ENCODE results near the gene NADK.
"Not testable (repeated sequence)": the region's sequence is repeated elsewhere in the genome, so short reads cannot be mapped to it uniquely, and the experiment has no call there.

NADK gene

DNA sequence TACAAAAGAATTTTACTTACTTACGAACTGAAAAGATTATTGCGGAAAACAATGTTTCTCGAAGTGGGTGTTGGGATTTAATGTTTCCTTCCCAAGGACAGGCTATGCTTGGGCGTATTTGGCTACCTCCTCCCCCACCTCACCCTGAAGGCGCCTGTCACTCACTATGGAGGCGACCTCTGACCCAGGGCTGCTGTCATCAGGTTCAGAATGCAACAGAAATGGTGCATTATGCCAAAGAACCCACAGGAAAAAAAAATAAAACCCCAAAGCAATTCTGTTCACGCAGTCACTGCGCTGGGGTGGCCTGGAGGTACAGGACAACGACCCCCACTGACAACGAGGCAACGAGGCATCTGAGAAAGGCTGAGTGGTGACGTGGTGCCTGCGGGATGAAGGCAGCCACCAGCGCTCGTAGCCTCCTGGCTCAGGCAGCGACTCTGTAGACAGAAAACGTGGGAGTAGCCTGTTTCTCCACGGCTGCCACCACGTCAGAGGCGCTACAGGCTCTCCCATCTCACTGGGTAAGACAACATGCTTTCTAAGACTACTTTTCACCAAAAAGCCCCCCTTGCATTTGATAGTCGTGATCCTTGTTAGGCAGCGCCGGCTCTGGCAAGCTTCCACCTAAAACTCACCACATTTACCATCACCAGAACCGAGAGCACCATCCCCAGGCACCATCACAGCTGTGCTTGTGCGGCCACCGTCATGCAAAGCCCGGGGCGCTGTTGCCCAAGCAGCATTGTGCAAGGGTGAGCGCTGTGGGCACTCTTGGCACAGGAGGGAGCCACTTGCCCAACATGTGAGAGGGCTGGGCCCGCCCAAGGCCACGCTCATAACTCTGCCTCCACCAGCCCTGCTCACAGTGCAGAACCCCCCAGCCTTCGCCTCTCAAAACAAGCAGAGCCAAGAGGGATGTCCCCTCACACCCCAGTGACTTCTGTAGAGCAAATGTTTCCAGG is 14.3 kb downstream of the NADK start:
- no peak for DNase-seq (ENCODE audit: low spot score)

DNA sequence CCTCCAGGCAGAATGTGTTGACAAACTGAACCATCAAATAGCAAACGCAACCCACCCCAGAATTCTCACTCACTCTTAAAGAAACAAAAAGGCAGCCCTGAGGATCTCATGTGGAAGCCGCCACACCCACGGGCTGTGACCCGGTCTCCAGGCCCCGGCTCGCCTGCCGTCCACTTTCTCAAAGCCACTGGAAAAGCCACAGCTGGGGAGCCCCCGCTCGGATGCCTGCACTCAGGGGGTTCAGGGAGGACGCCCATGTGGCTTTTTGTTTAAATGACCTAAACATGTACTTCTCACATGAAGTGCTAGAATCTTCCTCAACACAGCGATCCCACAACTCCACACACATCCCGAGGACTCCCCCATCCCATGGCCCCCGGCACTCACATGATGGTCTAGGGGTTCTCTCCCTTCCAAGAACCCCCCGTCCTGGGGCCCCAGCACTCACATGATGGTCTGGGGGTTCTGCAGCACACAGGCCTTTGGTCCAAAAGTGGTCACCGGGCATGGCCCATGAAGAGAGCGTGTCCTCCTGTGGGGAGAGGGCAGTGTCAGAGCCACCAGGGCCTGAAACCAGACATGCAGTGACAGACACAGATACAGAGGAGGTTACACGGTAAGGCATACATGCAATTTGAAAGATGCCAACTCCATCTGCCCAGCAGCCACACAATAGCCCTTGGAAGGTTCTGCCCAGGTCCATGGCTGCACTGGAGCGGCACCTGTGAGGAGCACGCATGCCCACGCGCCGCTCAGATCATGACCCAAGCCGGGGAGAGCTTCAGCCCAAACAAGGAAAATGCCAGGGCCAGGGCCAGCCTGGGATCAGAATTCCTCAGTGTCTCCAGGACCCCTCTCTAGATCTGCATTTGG is 16.5 kb downstream of the NADK start:
- no peak for DNase-seq (ENCODE audit: low spot score)

DNA sequence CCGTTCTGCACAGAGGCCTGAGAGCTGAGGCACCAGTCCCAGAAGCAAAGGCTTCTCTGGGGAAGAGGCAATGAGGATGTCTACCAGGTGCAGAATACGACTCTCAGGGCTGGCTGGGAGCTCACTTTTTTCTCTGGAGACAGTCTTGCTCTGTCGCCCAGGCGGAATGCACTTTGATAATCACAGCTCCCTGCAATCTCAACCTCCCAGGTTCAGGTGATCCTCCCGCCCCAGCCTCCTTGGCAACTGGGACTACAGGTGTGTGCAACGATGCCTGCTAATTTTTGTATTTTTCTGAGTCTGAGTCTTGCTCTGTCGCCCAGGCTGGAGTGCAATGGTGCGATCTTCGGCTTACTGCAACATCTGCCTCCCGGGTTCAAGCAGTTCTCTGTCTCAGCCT is 17.6 kb downstream of the NADK start:
- no peak for DNase-seq (ENCODE audit: low spot score)

DNA sequence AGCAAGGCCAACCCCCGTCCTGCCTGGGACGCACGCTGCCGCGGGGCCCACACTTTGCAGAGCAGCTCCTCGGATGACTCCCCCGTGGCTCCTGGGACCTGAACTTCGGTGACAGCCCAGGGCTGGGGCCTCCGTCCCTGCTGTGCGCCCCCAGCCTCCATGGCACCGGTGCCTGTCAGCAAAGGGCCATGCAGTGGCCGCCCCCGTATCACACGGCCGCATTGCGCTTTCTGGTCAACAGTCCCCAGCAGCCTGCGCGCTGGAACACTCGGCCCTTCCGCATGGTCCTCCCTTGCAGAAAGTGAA is 18.0 kb downstream of the NADK start:
- DNase-seq (ENCODE audit: low spot score), result no peak

GRCh38 chr1:1759456-1760344 is 18.6 kb downstream of the NADK start:
- no peak for DNase-seq (ENCODE audit: low spot score)

DNA sequence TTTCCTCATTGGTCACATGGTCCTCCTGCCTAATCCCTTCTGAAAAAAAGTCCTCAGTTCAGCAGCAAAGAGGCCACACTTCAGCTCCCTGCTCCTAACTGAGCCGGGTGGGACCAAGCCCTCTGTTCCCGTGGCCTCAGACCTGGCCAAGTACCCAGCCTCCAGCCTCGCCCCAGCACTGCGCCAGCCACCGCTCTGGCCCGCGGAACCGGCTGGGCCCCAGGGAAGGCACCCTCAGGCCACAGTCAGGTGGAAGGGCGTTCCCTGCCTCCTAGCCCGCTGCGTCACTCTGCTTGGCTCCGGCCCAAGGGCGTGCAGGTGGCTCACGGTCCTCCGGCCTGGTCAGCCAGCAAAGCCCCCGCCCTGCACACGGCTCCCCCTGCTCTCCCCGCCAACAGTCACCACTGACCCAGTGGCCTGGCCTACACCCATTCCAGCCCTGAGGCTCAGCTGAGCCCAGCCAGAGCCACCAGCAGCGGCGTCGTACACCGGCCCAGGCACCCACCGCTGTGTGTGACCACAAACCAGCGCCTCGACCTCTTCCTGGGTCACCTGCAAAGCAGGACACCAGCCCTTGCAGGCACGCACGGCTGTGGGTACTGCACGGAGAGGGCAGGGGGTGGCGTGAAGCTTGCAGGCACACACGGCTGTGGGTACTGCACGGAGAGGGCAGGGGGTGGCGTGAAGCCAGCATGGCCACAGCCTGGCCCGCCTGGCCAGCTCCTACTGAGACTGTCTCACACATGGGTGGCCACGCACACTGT is 19.4 kb downstream of the NADK start:
- DNase-seq (ENCODE audit: low spot score), result no peak

GRCh38 chr1:1758059-1758621 is 20.1 kb downstream of the NADK start:
- no peak for DNase-seq (ENCODE audit: low spot score)

DNA sequence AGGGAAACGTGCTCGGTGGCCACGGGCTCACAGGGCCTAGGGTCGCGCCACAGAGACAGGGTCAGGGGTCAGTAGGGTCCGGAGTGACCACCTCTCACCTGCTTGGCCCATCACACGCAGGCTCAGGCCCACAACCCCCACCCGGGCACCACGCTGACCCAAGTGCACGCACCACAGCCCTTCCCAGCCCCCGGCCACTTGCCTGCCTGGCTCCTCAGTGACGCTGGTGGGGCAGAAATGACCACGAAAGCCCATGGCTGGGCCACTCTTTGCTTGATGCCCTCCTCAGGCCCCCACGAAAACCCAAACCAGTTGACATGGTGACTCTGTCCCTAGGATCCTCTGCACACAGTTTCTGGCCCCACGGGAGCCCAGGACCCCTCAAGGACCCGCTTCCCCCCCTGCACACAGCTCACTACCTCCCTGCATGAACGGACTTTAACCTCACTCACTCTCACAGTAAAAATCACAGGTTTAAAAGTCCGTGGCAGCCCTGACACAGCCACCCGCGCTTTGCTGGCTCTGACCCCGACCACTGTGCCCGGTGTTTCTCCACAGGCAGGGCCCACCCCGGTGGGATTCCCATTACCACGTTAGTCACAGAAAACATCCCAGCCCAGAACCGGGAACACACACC is 20.7 kb downstream of the NADK start:
- no peak for DNase-seq (ENCODE audit: low spot score)

- no peak for DNase-seq (ENCODE audit: low spot score)
Measured at GRCh38 chr1:1756661-1757421, 21.4 kb downstream of the NADK start.

DNA sequence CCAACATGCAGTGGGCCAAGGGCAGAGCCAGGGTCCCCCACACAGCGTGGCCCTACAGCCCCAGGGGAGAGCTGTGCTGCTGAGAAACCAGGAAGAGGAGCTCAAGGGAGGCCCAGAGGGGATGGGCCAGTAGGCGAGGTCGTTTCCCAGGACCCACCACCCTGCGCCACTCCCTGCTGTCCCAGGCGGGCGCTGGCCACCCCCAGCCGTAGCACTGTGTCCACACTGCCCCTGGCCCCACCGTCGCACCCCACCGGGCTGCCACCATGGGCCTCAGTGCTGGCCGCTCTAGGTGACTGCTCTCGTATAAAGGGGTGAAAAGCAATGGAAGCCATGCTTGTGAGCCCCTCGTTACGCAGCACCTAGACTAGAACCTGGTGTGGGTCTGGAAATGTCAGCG is 22.4 kb downstream of the NADK start:
- DNase-seq (ENCODE audit: low spot score), result no peak

DNA sequence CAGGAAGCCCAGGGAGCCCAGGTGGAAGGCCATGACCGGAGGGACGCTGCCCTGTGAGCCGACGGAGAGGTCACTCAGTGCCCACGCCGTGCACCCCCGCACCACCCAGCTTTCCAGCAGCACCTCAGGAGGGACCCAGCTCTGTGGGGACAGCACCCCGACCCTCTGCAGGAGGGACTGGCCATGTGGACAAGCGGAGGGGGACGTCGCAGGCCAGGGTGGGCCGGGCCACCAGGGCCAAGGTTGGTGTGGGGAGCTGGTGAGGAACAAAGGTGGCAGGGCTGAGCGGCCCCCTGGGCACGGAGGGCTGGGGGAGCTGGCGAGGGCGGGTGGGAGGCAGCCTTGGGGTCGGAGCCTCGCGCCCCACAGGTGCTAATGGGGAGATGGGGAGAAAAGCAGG is 22.8 kb downstream of the NADK start:
- DNase-seq (ENCODE audit: low spot score), result no peak

DNA sequence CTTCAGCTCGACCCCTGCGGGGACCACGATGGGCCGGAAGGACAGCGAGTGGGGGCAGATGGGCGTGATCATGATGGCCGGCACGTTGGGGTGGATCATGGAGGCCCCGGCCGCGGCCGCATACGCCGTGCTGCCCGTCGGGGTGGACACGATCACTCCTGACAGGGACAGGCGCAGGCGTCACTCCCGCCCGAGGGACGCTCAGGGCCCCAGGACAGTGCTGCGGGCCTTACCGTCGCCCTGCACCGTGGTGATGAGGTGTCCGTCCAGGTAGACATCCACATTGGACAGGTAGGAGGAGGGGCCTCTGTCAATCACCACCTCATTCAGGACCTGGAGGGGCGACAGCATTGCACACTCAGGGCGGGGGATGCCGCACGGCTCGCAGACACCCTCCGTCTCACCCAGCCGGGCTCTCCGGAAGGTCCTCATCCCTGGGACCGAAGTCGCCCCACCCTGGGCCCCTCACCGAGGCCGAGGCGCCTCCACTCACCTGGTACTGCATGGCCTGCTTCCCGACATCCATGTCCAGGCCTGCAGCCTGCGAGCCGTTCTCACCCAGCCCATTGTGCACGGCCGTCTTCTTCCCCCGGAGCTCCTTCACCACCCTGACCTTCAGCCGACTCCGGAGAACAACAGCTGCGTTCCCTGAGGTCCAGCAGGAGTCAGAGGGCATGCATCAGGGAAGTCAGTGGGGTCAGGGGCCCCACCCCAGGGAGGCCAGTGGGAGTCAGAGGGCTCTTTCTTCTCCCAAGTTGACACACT is 24.0 kb downstream of the NADK start:
- DNase-seq (ENCODE audit: low spot score), result no peak

- DNase-seq (ENCODE audit: low spot score), result no peak
Measured at GRCh38 chr1:1753607-1754005, 24.7 kb downstream of the NADK start.

- no peak for DNase-seq (ENCODE audit: low spot score)
Measured at GRCh38 chr1:1752636-1753606, 25.3 kb downstream of the NADK start.

DNA sequence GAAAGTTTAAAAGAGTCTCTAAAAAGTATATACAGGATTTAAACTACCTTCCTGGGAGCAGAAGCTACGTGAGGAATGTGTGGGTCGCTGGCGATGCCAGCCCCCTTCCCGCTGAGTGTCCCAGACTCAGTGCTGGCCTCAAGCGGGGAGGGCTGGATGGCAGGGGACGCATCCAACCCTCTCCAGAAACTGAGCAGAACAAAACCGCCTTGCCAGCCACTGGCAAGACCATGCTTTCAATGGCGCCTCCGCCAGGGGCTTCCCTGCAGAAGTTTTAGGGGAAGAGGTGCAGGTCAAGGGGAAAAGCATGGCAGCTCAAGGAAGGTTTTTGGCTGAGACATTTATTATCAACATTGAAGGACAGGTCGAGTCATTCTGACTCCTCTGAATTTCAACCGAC is 26.1 kb downstream of the NADK start:
- DNase-seq (ENCODE audit: low spot score), result no peak

- not testable (repeated sequence) for DNase-seq (ENCODE audit: low spot score)
Measured at GRCh38 chr1:1749941-1750340, 28.3 kb downstream of the NADK start.

GRCh38 chr1:1748686-1749321 is 29.5 kb downstream of the NADK start:
- DNase-seq (ENCODE audit: low spot score), result no peak

Measured in germinal center (tissue), 1 donor.